ENCODE results near the gene S100A7A.

The S100A7A gene

DNA sequence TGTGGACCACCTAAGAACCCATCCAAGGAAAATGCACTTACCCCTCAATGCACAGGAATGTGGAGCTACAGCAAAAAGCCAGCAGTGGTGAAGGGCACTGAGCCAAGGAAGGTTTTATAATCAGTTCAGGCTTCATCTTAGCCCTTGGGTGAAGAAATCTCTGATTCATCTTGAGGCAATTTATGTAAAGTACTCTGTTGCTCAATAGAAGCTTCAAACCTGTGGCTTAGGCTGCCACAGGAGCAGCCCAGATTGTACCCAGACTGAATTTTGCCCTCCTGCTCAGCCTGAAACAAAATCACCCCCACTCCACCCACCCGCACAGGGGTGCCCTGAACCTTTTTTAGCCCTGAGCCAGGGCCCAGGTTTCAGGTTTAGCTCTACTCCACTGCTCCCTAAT is 40.8 kb upstream of the S100A7A start, which contains the start of gene S100A12:
Gene S100A12, minus strand, starts transcription at position 111 of the 400 bp plus-strand sequence. CDS start 1,029 bp downstream, outside the sequence.
- DNase-seq (ENCODE audit: insufficient read length, low spot score) (no peak), FAIRE-seq (no peak)
- TF ChIP-seq, protein P1, sequence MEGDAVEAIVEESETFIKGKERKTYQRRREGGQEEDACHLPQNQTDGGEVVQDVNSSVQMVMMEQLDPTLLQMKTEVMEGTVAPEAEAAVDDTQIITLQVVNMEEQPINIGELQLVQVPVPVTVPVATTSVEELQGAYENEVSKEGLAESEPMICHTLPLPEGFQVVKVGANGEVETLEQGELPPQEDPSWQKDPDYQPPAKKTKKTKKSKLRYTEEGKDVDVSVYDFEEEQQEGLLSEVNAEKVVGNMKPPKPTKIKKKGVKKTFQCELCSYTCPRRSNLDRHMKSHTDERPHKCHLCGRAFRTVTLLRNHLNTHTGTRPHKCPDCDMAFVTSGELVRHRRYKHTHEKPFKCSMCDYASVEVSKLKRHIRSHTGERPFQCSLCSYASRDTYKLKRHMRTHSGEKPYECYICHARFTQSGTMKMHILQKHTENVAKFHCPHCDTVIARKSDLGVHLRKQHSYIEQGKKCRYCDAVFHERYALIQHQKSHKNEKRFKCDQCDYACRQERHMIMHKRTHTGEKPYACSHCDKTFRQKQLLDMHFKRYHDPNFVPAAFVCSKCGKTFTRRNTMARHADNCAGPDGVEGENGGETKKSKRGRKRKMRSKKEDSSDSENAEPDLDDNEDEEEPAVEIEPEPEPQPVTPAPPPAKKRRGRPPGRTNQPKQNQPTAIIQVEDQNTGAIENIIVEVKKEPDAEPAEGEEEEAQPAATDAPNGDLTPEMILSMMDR (IDR thresholded peaks at IDR 0.05; ENCODE audit: insufficient read depth, missing control alignments): no peak

DNA sequence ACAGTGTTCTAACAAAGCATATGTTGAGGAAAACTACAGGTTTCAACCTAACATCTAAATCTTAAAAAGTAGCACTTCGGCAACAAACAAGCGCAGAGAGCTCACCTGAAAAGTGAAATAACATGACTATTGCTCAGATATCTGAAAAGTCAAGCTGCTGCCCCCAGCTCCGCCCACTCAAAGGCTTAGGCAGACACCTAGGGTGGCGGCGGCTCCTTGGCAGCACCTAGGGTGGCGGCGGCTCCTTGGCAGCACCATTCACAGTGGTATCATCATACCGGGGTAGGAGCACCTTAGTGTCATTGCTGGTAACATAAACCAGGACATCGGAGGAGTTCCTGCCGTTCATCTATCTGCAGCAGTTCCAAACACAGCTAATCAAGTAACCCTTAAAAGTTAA is 36.7 kb upstream of the S100A7A start:
- TF ChIP-seq, protein P1 (IDR thresholded peaks at IDR 0.05; ENCODE audit: insufficient read depth, missing control alignments): no peak
- no peak for DNase-seq (ENCODE audit: insufficient read length, low spot score)

DNA sequence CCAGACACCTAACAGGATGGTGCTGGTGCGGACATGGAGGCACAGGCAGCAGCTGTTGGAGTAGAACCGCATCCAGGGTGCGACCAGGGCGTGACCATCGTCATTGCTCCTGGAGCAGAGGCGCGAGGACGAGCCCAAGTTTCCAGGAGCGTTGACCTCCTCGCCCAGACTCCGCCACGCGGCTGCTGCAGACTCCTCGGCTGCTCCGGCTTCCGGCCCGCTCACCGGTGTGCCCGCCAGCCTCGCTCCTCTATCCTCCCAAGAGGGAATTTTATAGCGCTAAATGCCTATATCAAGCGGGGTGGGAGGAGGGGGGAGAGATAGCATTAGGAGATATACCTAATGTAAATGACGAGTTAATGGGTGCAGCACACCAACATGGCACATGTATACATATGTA is 35.6 kb upstream of the S100A7A start:
- FAIRE-seq (no peak), DNase-seq (ENCODE audit: insufficient read length, low spot score) (no peak)
- TF ChIP-seq, protein P1 (IDR thresholded peaks at IDR 0.05; ENCODE audit: insufficient read depth, missing control alignments): no peak

More for the DNA sequence above, 36.7 kb upstream of the S100A7A start:
- FAIRE-seq: no peak

DNA sequence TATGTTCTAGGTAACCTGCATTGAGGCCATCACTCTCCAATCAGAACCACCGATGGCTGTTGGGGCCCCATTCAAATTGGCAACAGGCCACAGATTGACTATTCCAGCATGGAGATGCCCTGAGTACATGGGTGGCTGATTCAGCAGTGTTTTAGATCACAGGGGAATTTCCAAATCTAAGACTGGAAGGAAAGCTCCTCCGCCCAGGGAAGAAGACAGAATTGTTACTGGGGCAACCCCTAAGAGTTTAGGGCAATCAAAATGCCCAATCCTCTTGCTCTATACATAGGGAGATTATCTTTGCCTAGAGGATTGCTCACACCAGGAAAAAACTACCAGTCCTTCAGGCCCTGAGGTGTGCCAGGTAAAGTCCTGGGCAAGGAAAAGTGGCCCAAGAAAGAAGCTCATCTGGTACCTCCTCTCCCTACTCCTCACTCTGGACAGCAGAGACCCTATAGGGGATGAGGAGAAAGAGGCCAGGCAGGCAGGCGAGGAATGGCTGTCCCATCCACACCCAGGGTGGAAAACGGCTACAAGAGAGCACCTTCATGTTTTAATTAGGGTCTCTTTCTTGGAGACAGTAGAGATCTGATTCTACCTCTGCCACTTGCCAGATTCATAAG is 31.3 kb upstream of the S100A7A start:
- FAIRE-seq: no peak
- no peak for DNase-seq (ENCODE audit: insufficient read length, low spot score)
- TF ChIP-seq, protein P1 (IDR thresholded peaks at IDR 0.05; ENCODE audit: insufficient read depth, missing control alignments): no peak

DNA sequence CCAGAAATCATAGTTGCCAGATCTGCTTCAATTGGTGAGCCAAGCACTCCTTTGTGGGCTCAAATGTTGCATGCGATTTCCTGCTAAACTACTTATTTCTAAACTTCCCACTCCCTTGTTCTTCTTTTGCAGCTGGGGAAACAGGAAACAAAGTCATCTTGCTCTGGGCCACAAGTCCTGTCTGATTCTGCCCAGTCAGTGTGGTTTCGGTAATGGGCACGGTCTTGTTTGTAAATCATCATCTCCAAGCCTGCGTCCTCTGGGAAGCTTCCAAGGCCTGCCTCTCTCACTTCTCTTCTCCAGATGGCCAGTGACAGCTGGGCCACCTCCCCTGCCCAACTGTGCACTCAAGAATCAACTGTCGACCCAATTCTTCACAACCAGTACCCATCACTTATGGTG is 29.8 kb upstream of the S100A7A start:
- TF ChIP-seq, protein P1 (IDR thresholded peaks at IDR 0.05; ENCODE audit: insufficient read depth, missing control alignments): no peak
- DNase-seq (ENCODE audit: insufficient read length, low spot score): no peak
- FAIRE-seq: no peak

DNA sequence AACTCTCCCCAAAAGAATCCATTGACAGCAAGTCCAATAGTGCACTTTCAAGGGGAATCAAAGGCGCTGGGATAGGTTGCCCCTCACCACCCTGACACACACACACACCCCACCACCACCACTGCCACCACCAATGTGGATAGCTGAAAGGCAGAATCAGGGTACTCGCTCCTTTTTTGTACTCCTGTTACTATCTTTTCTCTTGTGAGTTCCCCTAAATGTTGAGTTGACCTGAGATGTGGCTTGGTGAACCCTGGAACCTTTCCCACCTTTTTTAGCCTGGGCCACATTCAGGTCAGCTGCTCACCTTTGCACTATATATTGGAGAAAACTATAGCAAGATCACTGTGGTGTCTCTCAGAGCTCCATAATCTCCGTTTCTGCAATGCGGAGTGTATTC is 29.3 kb upstream of the S100A7A start:
- TF ChIP-seq, protein P1 (IDR thresholded peaks at IDR 0.05; ENCODE audit: insufficient read depth, missing control alignments): no peak
- no peak for FAIRE-seq
- DNase-seq (ENCODE audit: insufficient read length, low spot score): no peak

DNA sequence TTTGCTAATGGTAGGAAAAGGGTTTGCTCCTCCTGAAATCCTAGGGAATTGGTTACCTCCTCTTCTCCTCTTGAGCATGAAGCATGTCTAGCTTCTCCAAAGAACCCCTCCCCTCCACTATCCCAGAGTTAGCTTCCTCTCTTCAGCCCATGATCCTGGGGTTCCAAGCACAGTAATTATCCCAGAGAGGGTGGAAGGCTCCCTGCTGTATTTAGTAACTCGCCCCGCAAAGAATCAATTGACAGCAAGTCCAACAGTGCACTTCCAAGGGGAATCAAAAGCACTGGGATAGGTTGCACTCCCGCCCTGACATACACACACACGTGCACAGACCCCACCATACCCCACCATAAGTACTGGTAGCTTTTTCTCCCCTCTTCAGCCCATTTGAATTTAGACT is 28.5 kb upstream of the S100A7A start:
- DNase-seq (ENCODE audit: insufficient read length, low spot score) (no peak), FAIRE-seq (no peak)
- TF ChIP-seq, protein P1 (IDR thresholded peaks at IDR 0.05; ENCODE audit: insufficient read depth, missing control alignments): no peak

All from D721Med (cell line).